ENCODE data around the gene GPC3.
"Not testable (repeated sequence)": the region's sequence is repeated elsewhere in the genome, so short reads cannot be mapped to it uniquely, and the experiment has no call there.

DNA sequence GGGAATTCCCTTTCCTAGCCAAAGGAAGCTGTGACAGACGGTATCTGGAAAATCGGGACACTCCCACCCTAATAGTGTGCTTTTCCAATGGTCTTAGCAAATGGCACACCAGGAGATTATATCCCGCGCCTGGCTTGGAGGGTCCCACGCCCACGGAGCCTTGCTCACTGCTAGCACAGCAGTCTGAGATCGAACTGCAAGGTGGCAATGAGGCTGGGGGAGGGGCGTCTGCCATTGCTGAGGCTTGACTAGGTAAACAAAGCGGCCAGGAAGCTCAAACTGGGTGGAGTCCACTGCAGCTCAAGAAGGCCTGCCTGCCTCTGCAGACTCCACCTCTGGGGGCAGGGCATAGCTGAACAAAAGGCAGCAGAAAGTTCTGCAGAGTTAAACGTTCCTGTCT, 364.0 kb downstream of the GPC3 start:
- not testable (repeated sequence) for TF ChIP-seq POLR2AphosphoS5 (IDR thresholded peaks at IDR 0.05; ENCODE audit: low read depth, low read length); TAF1 (IDR thresholded peaks at IDR 0.05; ENCODE audit: borderline replicate concordance, low read depth, low read length)
